ENCODE measurements around the gene ABTB2.
A peak's percentile ranks its signal among the peaks of the same experiment; 100 is the strongest.

The ABTB2 gene

DNA sequence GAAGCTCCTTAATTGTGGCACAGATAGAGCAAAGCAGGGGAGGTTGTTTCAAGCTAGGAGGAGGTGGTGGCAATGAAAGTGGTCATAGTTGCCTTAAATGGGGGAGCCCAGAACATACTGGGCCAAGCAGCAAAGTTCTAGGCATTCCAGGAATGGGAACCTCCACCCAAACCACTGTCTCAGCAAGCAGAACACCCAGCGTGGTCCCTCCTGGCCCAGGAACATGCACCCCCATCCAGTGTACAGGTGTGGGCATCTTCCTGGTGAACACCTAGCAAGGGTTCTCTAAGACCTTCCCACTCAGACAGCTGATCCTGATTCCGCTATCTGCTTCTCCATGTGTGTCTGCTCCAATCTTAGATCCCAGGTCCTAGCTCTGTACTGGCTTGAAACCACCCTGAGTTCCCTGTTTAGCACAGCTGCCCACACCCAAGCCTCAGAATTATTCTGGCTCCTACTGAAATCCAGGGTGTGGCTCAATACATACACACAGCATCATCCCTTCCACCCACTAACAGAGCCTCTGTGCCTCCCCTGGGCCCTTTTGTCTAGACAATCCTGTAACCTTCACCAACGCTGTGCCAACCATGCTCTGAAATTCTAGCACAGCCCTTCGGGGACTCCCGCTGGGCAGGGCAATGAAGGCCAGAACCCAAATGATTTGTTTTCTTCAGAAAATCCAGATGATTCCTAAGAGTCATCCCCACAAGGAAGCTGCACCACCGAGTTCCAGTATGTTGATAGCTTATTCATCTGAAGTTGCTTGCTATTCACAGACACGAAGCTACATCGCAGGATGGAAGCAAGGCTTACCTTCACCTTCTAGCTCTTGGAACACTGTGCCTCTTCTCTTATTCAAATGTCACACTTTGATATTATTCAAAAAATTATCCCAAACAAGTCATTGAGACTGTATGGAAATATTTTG lies 76.6 kb downstream of the ABTB2 start:
- DNase-seq = no peak

DNA sequence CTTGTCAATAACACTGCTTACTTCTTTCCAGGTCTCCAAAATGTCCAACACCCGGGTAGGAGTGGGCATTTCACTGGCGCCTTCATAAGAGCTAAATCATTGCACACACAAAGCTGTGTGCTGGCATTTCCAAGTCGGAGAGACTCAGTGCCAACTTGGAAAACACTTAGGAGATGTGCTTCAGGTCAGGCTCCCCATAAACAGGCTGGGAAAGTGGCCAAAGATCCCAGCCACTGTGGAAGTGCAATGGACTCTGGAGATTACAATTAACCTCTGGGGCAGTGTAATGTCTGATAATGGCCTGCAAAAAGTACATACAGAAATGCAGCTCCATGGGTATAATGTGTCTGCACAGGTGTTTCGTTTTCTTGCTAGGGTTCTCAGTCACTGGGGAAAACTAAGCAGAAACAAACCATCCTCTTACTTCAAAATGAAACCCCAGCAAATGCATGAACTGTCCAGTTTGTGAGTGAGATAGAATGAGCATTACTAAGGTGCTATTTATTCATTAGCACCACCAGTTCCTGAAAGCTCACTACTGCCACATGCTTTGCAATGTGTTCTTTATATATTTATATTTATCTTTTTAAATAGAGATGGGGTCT lies 79.0 kb downstream of the ABTB2 start:
- no peak for DNase-seq

DNA sequence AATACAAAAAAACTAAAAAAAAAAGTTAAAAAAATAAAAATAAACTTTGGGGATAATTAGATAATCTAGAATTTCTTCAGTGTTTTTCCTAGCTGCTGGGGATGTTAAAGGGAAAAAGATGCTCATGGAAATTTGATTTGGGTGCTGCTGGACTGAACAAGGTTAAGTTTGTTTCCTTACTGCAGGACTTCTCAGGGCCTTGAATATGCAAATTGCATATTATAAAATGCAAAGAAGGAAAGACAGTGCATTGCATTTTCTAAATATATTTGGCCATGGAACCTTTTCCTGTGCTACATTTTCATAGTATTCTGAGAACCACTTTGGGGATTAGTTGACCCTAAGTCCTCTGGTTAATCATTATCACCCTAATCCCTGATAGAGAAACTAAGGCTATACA lies 79.6 kb downstream of the ABTB2 start:
- no peak for DNase-seq

DNA sequence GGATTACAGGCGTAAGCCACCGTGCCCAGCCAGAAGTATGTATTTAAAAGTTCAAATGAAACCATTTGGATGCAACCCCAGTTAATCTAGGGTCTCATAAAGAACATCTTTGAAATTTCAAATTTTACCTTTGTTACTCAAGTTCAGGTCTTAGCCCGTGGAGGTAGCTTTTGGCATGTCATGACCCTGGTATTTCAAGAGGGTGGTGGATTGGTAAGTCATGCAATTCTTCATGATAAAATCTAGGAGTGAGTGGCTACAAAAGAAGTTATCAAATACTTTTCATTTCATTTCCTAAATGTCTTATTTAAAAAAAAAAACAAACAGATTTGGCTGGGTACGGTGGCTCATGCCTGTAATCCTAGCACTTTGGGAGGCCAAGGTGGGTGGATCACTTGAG lies 80.6 kb downstream of the ABTB2 start:
- no peak for DNase-seq

DNA sequence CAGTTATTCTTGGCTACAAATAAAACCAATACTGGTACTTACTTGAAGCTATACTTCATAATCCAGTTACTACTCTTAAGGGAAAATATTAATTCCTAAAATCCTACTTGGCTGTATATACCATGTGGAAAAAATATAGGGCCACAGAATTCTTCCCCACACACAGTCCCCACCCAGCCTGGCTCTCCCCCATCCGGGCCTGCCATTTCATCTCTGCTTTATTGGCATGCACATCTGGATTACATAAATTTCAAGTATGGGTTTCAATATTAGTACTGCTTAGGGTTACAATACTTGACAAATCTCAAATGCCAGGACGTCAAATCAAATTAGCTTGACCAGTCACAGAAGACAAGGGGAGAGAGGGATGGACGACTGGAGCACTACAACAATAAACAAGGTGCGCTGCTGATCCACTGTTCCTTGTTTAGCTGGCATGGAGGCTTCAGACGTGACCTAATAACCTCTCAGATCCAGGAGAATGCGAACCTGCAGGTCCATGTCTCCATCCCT lies 81.4 kb downstream of the ABTB2 start:
- no peak for DNase-seq

DNA sequence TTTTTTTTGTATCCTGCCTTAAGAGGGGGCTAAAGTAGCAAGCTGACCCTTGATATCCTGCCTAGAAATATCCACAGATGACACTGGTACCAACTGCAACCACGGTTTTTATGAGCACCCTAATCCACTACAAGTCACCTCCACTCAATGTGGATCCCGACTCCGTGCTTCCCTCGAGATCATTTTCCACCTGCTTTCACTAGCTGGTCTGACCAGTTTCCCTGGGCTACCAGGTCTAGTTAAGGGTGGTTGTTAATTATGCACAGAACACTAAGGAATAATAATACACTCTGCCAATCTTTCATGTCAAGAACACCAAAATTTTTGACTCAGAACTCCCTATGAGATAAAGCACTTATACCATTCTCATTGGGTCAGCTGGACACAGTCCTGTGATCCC lies 82.3 kb downstream of the ABTB2 start:
- DNase-seq = no peak

DNA sequence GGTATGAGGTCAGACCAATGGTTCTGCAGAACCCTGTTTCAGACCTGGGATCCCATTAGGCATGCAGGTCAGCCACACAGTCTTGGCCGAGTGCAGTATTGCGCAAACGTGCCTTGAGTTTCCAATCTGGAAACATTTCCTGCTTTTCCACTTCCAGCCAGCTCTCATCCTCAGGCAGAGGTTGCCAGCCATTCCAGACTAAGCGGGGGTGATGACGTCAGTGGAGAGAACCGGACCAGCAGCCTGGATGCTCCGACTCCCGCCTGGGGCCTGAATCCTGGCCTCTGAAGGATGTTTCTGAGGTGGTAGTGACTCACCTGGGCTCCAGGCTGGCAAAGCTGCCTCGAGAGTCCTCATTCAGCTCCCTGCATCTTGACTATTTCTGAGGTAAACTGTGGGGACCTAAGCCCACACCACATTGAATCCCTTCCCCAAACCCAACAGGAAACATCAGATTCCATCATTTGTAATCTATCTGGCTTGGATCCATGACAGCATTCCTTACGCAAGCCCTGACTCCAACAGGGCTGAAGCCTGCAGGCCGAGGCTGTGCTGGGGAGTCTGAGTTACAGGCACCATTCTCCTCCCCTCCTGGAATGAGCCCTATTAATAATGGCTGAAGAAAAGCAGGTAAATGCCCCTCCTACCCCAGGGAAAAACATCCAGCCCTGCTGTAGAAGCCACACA lies 83.0 kb downstream of the ABTB2 start:
- no peak for DNase-seq

DNA sequence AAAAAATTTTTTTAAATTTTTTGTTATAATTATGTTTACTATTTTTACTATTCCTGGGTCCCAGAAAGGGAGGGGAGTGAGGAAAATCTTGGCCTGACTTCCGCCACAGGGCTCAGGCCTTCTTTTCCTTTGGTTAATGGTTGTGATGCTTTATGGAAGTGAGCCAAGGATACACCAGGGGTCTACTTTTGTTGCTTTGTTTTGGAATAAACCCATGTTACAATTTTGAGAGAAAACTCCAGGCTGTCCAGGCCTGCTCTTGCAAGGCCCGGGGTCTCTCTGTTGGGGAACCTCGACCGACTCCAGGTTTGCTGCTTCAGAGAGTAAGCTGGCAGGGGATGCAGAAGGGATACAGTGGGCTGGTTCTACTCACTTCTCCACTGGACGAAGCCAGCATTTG lies 84.7 kb downstream of the ABTB2 start:
- DNase-seq = no peak

DNA sequence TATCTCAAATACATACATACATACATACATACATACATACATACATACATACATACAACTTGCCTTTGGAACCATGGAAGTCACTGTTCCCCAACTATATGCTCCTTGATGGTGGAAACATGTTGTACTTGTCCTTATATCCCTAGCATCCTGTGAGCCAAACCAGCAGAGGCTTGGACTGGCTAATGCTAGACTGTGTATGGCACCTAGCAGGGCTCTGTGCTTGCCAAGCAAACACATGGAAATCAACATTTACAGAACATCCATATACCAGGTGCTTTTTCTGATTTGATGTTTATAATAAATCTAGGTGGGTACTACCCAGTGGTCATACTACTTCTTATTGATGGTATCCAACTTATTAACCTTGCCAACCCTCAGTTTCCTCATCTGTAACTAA lies 86.1 kb downstream of the ABTB2 start:
- no peak for DNase-seq

DNA sequence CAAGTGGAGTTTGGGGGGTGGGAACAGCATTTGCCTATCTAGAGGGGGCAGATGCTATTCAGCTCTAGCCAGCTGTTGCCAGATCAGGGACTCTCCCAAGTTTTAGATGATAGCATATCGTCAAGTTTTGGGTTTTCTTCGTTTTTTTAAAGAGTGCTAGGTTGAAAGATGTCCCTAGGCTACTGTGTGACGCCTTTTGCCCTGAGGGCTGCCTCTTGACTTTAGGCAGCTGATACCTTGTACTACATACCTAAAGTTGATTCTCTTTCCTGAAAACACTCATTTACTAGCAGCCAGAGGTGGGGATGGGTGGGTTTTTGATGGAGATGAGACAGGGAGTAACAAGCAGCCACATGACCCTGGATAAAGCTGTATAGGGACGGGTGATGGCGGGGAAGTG lies 87.1 kb downstream of the ABTB2 start:
- no peak for DNase-seq

DNA sequence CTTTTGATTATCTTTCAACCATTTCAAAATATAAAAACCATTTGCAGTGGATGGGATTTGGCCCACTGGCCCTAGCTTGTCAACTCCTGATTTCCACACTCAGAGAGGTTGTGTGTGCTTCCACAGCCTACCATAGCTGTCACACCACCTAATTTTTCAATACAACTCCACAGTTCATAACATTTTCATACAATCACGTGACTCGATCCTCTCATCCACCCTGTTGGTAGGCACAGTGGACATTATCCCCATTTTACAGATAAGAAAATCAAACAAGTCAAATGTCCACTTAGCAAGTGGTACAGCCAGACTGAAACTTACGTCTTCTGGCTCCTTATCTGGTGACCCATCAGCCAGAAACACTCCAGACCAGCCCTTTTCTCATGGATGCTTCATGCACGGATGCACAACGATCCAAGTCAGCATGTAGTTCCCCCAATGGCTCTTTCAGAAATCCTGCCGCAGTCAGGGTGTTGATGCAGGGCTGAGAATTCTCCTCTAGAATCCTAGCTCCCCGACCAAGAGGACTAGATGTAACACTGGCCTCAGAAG lies 88.0 kb downstream of the ABTB2 start:
- no peak for DNase-seq

DNA sequence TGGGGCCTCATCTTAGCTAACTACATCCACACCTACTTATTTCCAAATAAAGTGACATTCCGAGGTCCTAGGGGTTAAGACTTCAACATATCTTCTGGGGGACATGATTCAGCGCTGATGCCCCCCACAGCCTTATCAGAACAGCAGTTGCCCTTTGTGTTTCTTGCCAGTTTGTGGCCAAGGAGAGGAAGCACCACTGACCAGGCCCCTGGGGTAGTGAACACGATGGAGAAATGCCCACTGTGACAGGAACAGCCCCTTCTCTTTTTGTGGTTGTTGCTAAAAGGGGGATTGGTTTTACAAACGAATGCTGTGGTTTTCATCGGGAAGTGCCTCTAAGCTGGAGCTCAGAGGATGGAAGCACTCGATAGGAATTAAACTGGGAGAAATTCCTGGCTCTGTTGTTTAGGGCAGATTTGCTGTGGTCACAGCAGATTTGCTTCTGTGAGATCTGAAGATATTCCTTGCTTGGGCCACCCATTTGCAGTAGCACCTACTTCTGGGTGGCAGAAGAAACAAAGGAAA lies 88.8 kb downstream of the ABTB2 start:
- DNase-seq = no peak

DNA sequence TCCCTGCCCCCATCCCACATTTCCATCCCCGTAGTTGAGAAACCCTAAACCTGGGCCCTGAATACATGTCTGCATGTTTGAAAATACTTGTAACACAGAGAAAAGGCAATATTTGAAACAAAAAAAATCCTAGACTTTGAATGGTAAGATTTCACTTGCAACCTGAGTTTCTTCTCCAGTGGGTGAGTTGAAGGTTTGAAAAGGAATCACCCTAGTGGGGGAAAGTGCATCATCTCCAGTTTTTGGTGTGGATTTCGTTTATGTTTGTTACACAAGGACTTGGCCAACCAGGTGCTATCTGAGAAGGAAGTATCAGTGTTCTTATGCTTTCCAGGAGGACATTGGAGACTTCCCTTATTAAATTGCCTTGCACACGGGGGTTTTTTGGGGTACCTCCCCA lies 90.4 kb downstream of the ABTB2 start:
- DNase-seq = no peak

DNA sequence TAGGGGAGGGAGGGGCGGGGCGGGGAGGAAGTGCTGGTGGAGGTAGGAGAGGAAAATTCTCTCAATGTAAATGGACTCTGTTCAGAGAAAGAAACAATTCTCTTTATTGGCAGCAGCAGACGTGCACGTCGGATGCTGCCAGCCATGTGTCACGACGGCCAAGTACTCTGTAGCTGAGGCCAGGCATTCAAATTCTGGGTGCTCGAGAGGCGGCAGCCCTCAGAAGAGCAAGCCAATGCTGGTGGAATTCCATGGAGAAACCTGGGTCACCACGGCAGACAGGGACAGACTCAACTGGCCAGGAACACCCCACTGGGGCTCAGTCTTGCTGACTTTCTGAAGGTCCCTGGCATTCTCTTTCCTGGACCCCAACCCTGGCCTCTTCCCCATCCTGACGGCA lies 90.8 kb downstream of the ABTB2 start:
- DNase-seq = no peak

DNA sequence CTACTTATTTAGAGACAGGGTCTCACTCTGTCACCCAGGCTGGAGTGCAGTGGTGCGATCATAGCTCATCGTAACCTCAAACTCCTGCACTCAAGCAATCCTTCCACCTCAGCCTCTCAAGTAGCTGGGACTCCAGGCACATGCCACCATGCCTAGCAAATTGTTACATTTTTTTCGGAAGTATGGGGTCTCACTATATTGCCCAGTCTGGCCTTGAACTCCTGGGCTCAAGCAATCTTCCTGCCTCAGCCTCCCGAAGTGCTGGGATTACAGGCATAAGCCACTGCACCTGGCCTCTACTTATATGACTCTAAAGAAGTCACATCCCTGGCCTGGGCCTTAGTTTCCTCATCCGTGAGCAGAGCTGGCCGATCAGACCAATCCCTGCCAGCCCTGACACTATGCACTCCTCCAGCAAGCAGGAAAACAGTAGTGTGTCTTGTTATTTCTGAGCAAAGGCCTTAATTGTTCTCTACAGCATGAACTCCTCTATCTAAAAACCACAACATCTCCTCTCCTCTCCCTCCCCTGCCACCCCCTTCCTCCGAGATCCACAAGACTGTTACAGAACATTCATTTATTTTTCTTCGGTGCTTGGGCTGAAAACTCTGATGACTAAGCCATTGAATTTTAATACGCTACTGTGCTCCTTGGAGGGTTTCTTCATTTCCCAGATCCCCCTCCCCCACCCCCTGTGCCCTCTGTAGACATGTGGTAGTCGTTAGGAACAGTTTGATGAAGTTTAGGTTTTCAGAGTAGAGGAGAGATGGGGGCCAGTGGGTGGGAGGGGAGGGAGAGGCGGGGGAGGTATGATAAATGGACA lies 91.5 kb downstream of the ABTB2 start:
- DNase-seq = peak in 2 of 6 experiments; percentile 23 to 26

DNA sequence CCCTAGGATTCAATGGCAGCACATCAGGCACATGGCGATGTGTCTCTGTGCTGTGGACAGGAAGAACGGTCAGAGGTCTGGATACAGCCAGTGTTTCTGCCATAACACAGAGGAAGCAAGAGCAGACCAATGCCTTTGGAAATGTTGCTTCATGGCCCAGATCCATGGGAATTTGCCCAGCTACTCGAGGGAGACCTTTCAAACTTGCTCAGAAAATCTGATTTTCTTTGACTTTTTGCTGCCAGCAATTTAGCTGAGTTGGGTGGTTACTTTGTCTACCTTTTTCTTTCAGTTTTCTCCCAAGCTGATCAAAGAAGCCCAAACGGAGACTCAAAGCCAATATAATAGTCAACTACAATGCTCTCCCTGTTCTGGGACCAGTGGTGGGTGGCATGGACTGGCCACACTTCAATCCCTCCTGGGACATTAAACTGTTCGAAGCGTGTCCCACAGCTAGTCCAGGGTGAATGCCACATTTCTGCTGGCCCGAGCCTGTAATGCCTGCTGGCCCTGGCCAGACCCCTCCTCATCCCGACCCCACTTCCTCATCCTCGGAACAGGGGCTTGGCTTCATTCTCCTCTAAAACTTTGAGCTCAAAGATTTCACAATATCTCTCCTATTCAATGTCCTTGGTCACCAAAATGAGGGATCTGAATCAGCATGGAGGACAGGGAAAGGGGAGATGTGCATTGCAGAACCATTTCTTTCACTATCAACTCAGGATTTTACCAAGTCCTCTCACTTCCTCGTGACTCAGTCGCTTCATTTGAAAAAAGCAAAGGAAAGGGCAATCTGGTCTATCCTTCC lies 93.3 kb downstream of the ABTB2 start:
- DNase-seq = no peak

DNA sequence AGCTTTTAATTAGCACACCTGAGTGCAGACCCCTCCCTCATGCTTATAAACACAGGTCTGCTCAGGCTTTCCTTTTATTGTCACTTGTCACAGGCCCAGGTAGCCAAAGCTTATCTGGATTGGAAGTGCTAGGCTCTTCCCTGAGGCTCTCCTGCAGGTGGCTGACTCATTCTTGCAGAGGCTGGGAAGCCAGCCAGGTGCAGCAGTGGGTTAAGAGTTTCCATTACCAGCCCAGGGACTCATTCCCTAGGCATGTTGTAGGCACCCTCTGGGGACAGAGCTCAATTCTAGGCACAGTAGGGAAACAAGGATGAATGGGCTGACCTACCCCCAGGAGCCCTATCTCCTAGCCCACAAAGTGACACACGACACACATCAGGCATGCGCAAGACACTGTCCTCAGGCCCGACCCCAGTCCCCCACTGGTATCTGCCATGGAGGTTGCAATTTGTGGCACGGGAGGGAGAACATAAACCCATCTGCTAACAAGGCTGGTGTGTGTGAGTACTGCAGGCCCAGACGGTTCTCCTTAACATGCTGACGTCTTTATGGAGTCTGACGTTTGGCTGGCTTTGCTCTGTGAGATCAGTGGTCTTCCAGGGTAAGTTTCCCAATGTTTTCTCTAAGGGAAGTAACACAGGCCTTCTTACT lies 94.2 kb downstream of the ABTB2 start:
- DNase-seq = no peak

DNA sequence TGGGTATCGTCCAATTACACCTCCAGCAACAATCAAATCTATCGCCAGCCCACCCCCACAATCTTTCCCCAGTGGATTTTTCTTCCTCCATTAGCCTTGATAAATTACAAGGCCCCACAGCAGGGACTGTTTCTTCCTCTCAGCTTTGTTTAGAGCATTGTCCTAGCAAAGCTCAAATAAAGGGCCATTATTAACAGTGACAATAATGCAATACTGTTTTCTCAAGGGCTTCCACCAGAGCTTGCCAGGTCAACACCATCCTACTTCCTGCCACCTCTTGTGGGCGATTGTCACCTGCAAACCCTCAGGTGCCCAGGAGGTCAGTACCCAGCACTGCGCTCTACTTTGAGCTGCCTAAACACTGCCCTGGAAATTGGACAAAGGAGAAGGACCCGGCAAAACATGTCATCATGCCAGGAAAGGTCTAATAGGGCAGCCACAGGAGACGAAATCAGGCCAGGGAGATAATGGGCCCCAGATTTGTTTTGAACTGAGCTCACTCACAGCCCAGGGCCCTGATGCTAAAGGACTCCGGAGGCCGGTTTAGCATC lies 95.2 kb downstream of the ABTB2 start:
- no peak for DNase-seq

DNA sequence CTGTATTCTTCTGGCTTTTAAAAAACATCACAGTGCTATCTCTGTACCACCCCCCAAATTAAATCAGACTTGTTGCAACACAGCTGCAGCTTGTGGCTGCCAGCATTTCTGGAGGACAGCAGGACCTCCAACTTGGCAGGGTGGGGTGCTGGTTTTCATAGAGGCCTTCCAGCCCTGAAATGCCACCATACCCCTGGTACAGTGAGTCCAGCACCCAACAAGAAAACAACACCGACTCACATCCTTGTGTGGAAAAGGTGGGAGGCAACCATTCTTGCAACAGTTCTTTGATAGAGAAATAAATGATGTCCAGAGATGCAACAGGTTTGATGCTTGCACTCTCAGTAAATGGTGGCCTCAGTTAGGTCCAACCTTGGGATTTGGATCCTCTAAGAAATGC lies 96.0 kb downstream of the ABTB2 start:
- no peak for DNase-seq

DNA sequence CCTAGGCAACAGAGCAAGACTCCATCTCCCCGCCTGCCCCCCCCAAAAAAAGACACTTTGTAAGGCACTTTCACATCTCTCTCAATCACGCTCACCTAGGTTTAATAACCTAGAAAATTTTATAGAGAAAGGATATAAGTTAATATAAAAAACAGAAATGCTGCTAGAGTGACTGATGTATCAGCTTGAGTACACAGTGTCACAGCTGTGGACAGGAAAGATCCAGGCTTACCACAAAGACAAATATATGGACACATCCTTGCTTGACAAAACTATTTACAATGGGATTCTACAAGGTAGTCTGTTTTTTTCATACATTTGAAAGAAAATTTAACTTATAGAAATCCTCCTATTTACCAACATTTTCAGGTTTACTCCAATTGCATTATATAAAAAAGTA lies 96.7 kb downstream of the ABTB2 start:
- DNase-seq = no peak
